Small intestine (tissue), 7 donors: ENCODE results near the gene GMIP. TPM values are rescaled to one million over a fixed set of nuclear protein-coding genes. Genes with fewer than 3 reads are reported as not detected.
A peak's percentile ranks its signal among the peaks of the same experiment; 100 is the strongest.
"Not testable (repeated sequence)": the region's sequence is repeated elsewhere in the genome, so short reads cannot be mapped to it uniquely, and the experiment has no call there.

Experiments used
- DNase-seq, 2 donors: peaks; one replicate each; pipeline versions ENCODE4 v3.0.0 to v3.0.0-alpha.2; 2013
- FAIRE-seq: peaks from 2 replicates; lab custom pipeline; 2012; peaks lifted over from hg19 to GRCh38; lab: Jason Lieb, UNC
- H3K27ac ChIP-seq, 3 donors: one replicate each; pipeline ENCODE4 v1.5.1; 2013; ENCODE audit warnings: low read length in 2 of 3, mild to moderate bottlenecking in 2 of 3, control low read depth in 1 of 3, inconsistent platforms in 1 of 3, low read depth in 1 of 3, moderate library complexity in 1 of 3
- H3K27me3 ChIP-seq, 3 donors: one replicate each; pipeline ENCODE4 v1.6.1; 2013; ENCODE audit warnings: low read length in 3 of 3, inconsistent platforms in 1 of 3; ENCODE audit not compliant: control insufficient read depth in 3 of 3, insufficient read depth in 3 of 3
- H3K36me3 ChIP-seq, 3 donors: one replicate each; pipeline ENCODE4 v1.6.1; 2013; ENCODE audit warnings: low read length in 3 of 3, inconsistent platforms in 1 of 3, low read depth in 1 of 3, mild to moderate bottlenecking in 1 of 3, moderate library complexity in 1 of 3; ENCODE audit not compliant: control insufficient read depth in 3 of 3, insufficient read depth in 2 of 3
- H3K4me1 ChIP-seq, 3 donors: one replicate each; pipeline ENCODE4 v1.6.1; 2013; ENCODE audit warnings: low read length in 2 of 3, inconsistent platforms in 1 of 3, low read depth in 1 of 3, mild to moderate bottlenecking in 1 of 3, moderate library complexity in 1 of 3; ENCODE audit not compliant: control insufficient read depth in 3 of 3, insufficient read depth in 2 of 3
- H3K4me3 ChIP-seq, 3 donors: one replicate each; pipeline ENCODE4 v1.5.1; 2013; ENCODE audit warnings: low read length in 3 of 3, control low read depth in 1 of 3, inconsistent platforms in 1 of 3, low read depth in 1 of 3, mild to moderate bottlenecking in 1 of 3, moderate library complexity in 1 of 3
- H3K9me3 ChIP-seq, 2 donors: one replicate each; pipeline ENCODE4 v1.6.1; 2013; ENCODE audit warnings: low read depth in 1 of 2, low read length in 1 of 2; ENCODE audit not compliant: control insufficient read depth in 2 of 2, insufficient read depth in 1 of 2
- WGBS, 3 donors: extraction: QIAGEN DNeasy Blood & Tissue Kit; methylation state at CpG; one replicate each; pipeline ENCODE4 v1.1.7; 2013; 5-methylcytosine and 5-hydroxymethylcytosine counted together
- polyA plus RNA-seq, 4 donors: library from polyadenylated mRNA; stranded (reverse) in 3 of 4; unstranded in 1 of 4; fragments of 200-250 nt in 3 of 4; fragments of 120-200 nt in 1 of 4; gene quantifications; one replicate each; pipeline versions ENCODE4 v1.2.1 to v1.2.3, GENCODE V29; 2013
- donor health status: healthy with polysubstance abuse.
- donor health status: control.
- donor health status: control.
- donor health status: Bipolar disorder and iron deficiency.
- donor health status: healthy.

Gene GMIP
- polyA plus RNA-seq, 4 donors, result 8.3 to 15.1 (median 12.5) TPM

DNA sequence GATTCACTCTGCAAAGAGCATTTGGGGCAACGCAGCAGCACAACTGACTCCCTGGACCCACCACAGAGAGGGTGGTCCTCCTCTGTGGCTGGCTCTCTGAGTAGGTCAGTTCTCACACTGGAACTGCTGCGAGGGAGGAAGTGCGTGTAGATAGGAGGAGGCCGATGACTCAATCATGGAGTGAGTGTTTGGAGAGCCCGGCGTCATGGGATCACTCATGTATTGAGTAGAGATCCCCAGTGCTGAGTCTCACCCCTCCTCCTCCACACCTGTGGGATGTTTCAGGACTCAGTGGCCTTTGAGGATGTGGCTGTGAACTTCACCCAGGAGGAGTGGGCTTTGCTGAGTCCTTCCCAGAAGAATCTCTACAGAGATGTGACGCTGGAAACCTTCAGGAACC, 34.1 kb upstream of the GMIP start:
- WGBS, 3 donors, result 94 to 97% (median 95%) methylated on average over 7 of the region's 7 CpGs
- H3K9me3 ChIP-seq, result peaks cover 6 to 55% of the 10 kb centered on the region in 2 donors
- DNase-seq, result no peak
- peaks cover 19 to 39% (median 36%) of the 10 kb centered on the region in 3 donors for H3K36me3 ChIP-seq
- H3K27me3 ChIP-seq, result no peaks in the 10 kb centered on the region
- no peaks in the 10 kb centered on the region for H3K4me1 ChIP-seq
- no peak overlapping the region for H3K27ac ChIP-seq
- no peak for FAIRE-seq
- no peak overlapping the region for H3K4me3 ChIP-seq

- H3K36me3 ChIP-seq, result peaks cover 11 to 32% (median 31%) of the 10 kb centered on the region in 3 donors
- no peak overlapping the region for H3K27ac ChIP-seq
- H3K4me1 ChIP-seq, result peaks cover 0 to 5% (median 2%) of the 10 kb centered on the region in 3 donors
- H3K9me3 ChIP-seq, result peaks cover 3 to 30% of the 10 kb centered on the region in 2 donors
- no peak overlapping the region for H3K4me3 ChIP-seq
- DNase-seq (no peak), FAIRE-seq (no peak)
- H3K27me3 ChIP-seq, result no peaks in the 10 kb centered on the region
- 98 to 99% (median 99%) methylated on average over 6 of the region's 6 CpGs for WGBS, 3 donors
These were observed 30.9 kb upstream of the GMIP start for GRCh38 chr19:19674315-19674714.

DNA sequence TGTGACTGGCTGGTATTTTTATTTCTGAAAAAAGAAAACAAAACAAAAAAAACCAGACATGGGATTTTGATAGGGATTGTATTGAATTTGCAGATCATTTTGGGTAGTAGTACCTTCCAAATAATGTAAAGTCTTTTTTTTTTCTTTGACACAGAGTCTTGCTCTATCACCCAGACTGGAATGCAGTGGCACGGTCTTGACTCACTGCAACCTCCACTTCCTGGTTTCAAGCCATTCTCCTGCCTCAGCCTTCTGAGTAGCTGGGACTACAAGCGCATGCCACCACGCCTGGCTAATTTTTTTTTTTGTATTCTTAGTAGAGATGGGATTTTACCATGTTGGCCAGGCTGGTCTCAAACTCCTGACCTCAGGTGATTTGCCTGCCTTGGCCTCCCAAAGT, 29.4 kb upstream of the GMIP start:
- H3K9me3 ChIP-seq, result peaks cover 1 to 20% of the 10 kb centered on the region in 2 donors
- 95 to 98% (median 96%) methylated on average over 3 of the region's 3 CpGs for WGBS, 3 donors
- peaks cover 7 to 22% (median 21%) of the 10 kb centered on the region in 3 donors for H3K36me3 ChIP-seq
- FAIRE-seq (no peak), DNase-seq (no peak)
- no peak overlapping the region for H3K4me3 ChIP-seq
- H3K4me1 ChIP-seq, result peaks cover 0 to 5% (median 2%) of the 10 kb centered on the region in 3 donors
- no peak overlapping the region for H3K27ac ChIP-seq
- H3K27me3 ChIP-seq, result no peaks in the 10 kb centered on the region

DNA sequence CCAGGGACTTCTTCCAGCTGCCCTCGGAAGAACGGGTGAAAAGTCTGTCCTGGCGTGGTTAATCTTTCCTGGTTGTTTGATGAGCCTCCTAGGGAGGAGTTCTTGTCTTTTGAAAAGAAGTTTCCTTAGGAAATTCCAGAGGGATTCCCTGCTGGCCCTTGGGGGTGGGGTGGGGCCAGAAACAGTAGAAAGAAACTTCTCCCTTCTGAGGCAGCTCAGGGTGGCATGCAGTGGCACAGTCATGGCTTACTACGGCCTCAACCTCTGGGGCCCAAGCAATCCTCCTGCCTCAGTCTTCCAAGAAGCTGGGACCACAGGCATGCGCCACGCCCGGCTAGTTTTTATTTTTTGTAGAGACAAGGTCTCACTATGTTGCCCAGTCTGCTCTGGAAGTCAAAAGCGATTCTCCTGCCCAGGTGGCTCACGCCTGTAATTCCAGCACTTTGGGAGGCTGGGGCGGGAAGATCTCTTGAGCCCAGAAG, 26.7 kb upstream of the GMIP start:
- H3K4me1 ChIP-seq, result peaks cover 0 to 5% (median 2%) of the 10 kb centered on the region in 3 donors
- no peaks in the 10 kb centered on the region for H3K27me3 ChIP-seq
- DNase-seq, result no peak
- H3K36me3 ChIP-seq, result peaks cover 0 to 12% (median 9%) of the 10 kb centered on the region in 3 donors
- H3K27ac ChIP-seq, result no peak overlapping the region
- FAIRE-seq, result no peak
- peak overlapping the region in 2 of 3 donors; percentile 67 to 98 for H3K4me3 ChIP-seq
- 73 to 75% (median 74%) methylated on average over 10 of the region's 10 CpGs for WGBS, 3 donors
- H3K9me3 ChIP-seq, result peaks cover 0 to 5% of the 10 kb centered on the region in 2 donors

- WGBS, 3 donors, result 4 to 11% (median 9%) methylated on average over 34 to 36 of the region's 36 CpGs
- H3K9me3 ChIP-seq, result peaks cover 0 to 2% of the 10 kb centered on the region in 2 donors
- peaks cover 0 to 6% (median 3%) of the 10 kb centered on the region in 3 donors for H3K36me3 ChIP-seq
- no peak for FAIRE-seq
- H3K4me3 ChIP-seq, result peak within 1 kb of the TSS; percentile 67 to 98 (median 98)
- H3K27me3 ChIP-seq, result no peaks in the 10 kb centered on the region
- H3K4me1 ChIP-seq, result peaks cover 0 to 5% (median 2%) of the 10 kb centered on the region in 3 donors
- DNase-seq, result peak; percentile 95 to 96
- peak within 1 kb of the TSS; percentile 85 to 96 (median 85) for H3K27ac ChIP-seq
These were observed 25.0 kb upstream of the GMIP start, which contains the start of gene ZNF101 for GRCh38 chr19:19668230-19669012. Gene ZNF101, plus strand, starts transcription at chr19:19668839. Its CDS starts 125 bp downstream, at chr19:19668964.

DNA sequence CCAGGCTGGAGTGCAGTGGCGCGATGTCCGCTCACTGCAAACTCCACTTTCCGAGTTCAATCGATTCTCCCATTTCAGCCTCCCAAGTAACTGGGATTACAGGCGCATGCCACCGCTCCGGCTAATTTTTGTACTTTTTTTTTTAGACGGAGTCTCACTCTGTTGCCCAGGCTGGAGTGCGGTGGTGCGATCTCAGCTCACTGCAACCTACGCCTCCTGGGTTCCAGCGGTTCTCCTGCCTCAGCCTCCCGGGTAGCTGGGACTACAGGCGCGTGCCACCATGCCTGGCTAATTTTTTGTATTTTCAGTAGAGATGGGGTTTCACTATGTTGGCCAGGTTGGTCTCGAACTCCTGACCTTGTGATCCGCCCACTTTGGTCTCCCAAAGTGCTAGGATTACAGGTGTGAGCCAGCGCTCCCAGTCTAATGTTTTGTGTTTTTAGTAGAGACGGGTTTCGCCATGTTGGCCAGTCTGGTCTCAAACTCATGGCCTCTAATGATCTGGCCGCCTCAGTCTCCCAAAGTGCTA, 22.0 kb upstream of the GMIP start:
- Histone ChIP-seq H3K36me3 (peaks cover 0 to 11% (median 0%) of the 10 kb centered on the region in 3 donors), H3K4me1 (peaks cover 8 to 13% (median 9%) of the 10 kb centered on the region in 3 donors)
- H3K9me3 ChIP-seq, FAIRE-seq, H3K27ac ChIP-seq, H3K27me3 ChIP-seq, H3K4me3 ChIP-seq, DNase-seq: not testable (repeated sequence)
- WGBS, 3 donors, result 97 to 98% (median 98%) methylated on average over 22 of the region's 22 CpGs

DNA sequence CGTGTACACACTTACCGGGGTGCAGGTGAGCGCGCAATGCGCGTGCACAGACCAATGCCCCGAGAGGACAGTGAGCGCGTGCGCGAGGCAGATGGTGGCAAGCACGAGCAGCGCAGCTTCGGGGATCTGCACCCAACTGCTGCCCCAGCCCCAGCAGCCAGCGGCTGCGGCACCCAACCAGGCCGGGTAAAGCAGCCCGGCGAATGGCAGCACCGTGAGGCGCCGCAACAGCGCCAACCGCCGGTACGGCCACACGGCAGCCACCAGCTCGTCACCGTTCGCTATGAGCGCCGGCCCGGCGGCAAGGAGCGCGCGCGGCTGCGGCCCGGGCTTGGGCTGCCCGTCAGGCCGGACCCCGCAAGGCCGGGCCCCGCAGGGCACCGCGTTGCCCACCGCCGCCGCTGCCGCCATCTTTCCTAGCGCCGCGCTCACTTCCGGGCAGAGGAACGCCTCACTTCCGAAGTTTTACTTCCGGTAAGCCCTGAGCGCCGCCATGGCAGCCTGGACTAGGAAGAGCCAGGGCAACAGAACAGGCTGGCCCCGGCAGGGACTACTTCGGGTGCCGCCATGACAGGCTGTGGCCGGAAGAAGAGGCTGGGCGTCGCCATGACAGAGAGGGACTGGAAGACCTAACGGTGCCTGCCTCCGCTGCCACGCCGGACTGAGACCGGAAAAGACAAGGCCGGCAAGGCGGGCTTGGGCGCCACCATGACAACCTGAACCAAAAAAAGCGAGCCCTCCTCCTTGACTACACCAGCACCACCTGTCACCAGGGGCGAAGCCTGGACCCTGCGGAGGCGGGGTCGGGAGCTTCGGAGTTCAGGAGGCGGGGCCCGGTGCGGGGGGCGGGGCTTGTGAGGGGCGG, 20.0 kb upstream of the GMIP start, which contains the start of gene ATP13A1:
TSS of gene ATP13A1 (minus strand) at position 421 of the 865 bp plus-strand sequence. CDS start at position 411, 10 bp downstream.
- no peak for FAIRE-seq
- WGBS, 3 donors, result 0 to 1% (median 0%) methylated on average over 66 to 85 of the region's 85 CpGs
- no peaks in the 10 kb centered on the region for H3K9me3 ChIP-seq

More for the DNA sequence above, 20.0 kb upstream of the GMIP start, which contains the start of gene ATP13A1:
- Histone ChIP-seq H3K27me3 (no peaks in the 10 kb centered on the region), H3K27ac (peak within 1 kb of the TSS; percentile 79 to 99 (median 97)), H3K4me1 (peaks cover 7 to 8% (median 8%) of the 10 kb centered on the region in 3 donors), H3K4me3 (peak within 1 kb of the TSS; percentile 78 to 97 (median 89)), H3K36me3 (peaks cover 2 to 26% (median 4%) of the 10 kb centered on the region in 3 donors)
- DNase-seq, result peak; percentile 97 to 98
